ENCODE measurements around the gene SKAP1.

GRCh38 chr17:48175692-48176470 is 254.1 kb downstream of the SKAP1 start:
- TF ChIP-seq POLR2A (IDR thresholded peaks at IDR 0.05; ENCODE audit: low read length), result no peak
- TF ChIP-seq GATA1 (IDR thresholded peaks at IDR 0.05; ENCODE audit: low read depth, low read length), result no peak

Measured in erythroblast (primary cell).